ENCODE measurements around the gene STK24.
A peak's percentile ranks its signal among the peaks of the same experiment; 100 is the strongest.

Gene STK24

GRCh38 chr13:98581971-98582702 is 5.2 kb upstream of the STK24 start:
- DNase-seq: peak; percentile 73

GRCh38 chr13:98581381-98581780 is 4.5 kb upstream of the STK24 start:
- DNase-seq: no peak

GRCh38 chr13:98580420-98580819 is 3.5 kb upstream of the STK24 start:
- DNase-seq: no peak

GRCh38 chr13:98577836-98578285 is 954 bp upstream of the STK24 start:
- peak; percentile 37 for DNase-seq

- peak; percentile 72 for DNase-seq
Measured at GRCh38 chr13:98576200-98576945, 534 bp downstream of the STK24 start.

GRCh38 chr13:98575904-98576199 is 1.1 kb downstream of the STK24 start:
- DNase-seq: no peak

- peak; percentile 43 for DNase-seq
Measured at GRCh38 chr13:98575009-98575903, 1.7 kb downstream of the STK24 start.

GRCh38 chr13:98571955-98572662 is 4.8 kb downstream of the STK24 start:
- DNase-seq: peak; percentile 93

GRCh38 chr13:98570929-98571372 is 6.0 kb downstream of the STK24 start:
- DNase-seq: peak; percentile 80

- DNase-seq: peak; percentile 73
Measured at GRCh38 chr13:98569494-98570367, 7.2 kb downstream of the STK24 start.

GRCh38 chr13:98568918-98569317 is 8.0 kb downstream of the STK24 start:
- DNase-seq: no peak

- no peak for DNase-seq
Measured at GRCh38 chr13:98567140-98567539, 9.8 kb downstream of the STK24 start.

GRCh38 chr13:98565726-98566565 is 11.0 kb downstream of the STK24 start:
- DNase-seq: no peak

GRCh38 chr13:98564204-98564603 is 12.7 kb downstream of the STK24 start:
- DNase-seq: no peak

- no peak for DNase-seq
Measured at GRCh38 chr13:98563071-98563470, 13.8 kb downstream of the STK24 start.

GRCh38 chr13:98559169-98559568 is 17.7 kb downstream of the STK24 start:
- DNase-seq: no peak

GRCh38 chr13:98557937-98558792 is 18.7 kb downstream of the STK24 start:
- no peak for DNase-seq

GRCh38 chr13:98556968-98557631 is 19.8 kb downstream of the STK24 start:
- DNase-seq: peak; percentile 24
